H1 (cell line): ENCODE measurements around the gene PKP3. TPM values are rescaled to one million over a fixed set of nuclear protein-coding genes. Genes with fewer than 3 reads are reported as not detected.

Source experiments
- CHD1 ChIP-seq: IDR thresholded peaks from 2 replicates; pipeline ENCODE4 v1.6.1; 2012; ENCODE audit warnings: low read depth, low read length, improper control_type of control experiment
- SAP30 ChIP-seq: fragments of 300-600 bp; sonication (generic); IDR thresholded peaks from 2 replicates; pipeline ENCODE4 v1.7.1; 2012; ENCODE audit warnings: low read length, moderate library complexity, mild to moderate bottlenecking, inconsistent platforms; ENCODE audit not compliant: insufficient read depth, insufficient replicate concordance
- polyA plus RNA-seq, 7 experiments: library from polyadenylated mRNA; depleted of rRNA in 3 of 7; stranded (reverse) in 5 of 7; unstranded in 2 of 7; fragments of >200 nt in 5 of 7; fragments of 200-250 nt in 2 of 7; gene quantifications; 1 replicate in 5 of 7; 2 replicates in 1 of 7; 4 replicates in 1 of 7; pipeline versions ENCODE4 v1.2.1 to v1.2.3, GENCODE V29; 2011 to 2013; ENCODE audit warnings: missing spikeins in 2 of 7, mixed read lengths in 2 of 7
- total RNA-seq: library from RNA; stranded (reverse); fragmentation: NEBNext Ultra II Directional; extraction: Animal tissue kit (Norgen Biotek cat#: 25700); gene quantifications from 2 replicates; pipeline ENCODE4 v1.2.1, GENCODE V29; 2021

PKP3 gene
- total and polyA plus RNA-seq, 2 of the 8 experiments (the other 6 are each of a cell fraction or from before 2014, with no cell fraction given), result 16.7 to 28.7 TPM

- TF ChIP-seq SAP30 (no peak), CHD1 (no peak)
- TF ChIP-seq, all 59 proteins: peak for 0
Measured at GRCh38 chr11:413120-414081, 19.4 kb downstream of the PKP3 start (continued).
